Right lobe of liver (tissue), 4 donors: ENCODE results near the gene CCDC82.

Experiments used
- POLR2A ChIP-seq: fragments of 450-650 bp; IDR thresholded peaks from one replicate; pipeline ENCODE4 v1.6.1; 2017; ENCODE audit warnings: antibody characterized with exemption, mild to moderate bottlenecking
- TF ChIP-seq, protein P1 (sequence below), 4 donors: fragments of 200-600 bp in 3 of 4; fragments of 450-650 bp in 1 of 4; IDR thresholded peaks; one replicate each; pipeline versions ENCODE4 v1.5.1 to v1.8.0; 2016 to 2022; ENCODE audit warnings: antibody characterized with exemption in 4 of 4, mild to moderate bottlenecking in 2 of 4
- donor health status: DM: no; HTN: no; CAD: no.
- donor health status: DM: no; HTN: no; CAD: no.
- donor health status: DM: no; HTN: yes; CAD: no.

DNA sequence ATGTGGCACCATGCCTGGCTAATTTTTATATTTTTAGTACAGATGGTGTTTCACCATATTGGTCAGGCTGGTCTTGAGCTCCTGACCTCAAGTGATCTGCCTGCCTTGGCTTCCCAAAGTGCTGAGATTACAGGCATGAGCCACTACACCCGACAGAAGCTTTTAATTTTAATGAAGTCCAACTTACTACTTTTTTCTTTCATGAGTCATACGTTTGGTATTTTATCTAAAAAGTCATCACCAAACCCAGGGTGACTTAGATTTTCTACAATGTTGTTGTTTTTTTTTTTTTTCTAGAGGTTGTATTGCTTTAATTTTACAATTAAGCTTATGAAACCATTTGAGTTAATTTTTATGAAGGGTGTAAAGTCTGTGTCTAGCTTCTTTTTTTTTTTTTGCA is 35.0 kb upstream of the CCDC82 start:
- TF ChIP-seq, protein P1, sequence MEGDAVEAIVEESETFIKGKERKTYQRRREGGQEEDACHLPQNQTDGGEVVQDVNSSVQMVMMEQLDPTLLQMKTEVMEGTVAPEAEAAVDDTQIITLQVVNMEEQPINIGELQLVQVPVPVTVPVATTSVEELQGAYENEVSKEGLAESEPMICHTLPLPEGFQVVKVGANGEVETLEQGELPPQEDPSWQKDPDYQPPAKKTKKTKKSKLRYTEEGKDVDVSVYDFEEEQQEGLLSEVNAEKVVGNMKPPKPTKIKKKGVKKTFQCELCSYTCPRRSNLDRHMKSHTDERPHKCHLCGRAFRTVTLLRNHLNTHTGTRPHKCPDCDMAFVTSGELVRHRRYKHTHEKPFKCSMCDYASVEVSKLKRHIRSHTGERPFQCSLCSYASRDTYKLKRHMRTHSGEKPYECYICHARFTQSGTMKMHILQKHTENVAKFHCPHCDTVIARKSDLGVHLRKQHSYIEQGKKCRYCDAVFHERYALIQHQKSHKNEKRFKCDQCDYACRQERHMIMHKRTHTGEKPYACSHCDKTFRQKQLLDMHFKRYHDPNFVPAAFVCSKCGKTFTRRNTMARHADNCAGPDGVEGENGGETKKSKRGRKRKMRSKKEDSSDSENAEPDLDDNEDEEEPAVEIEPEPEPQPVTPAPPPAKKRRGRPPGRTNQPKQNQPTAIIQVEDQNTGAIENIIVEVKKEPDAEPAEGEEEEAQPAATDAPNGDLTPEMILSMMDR (IDR thresholded peaks at IDR 0.05): no peak
- TF ChIP-seq POLR2A: no peak
